Liver (tissue), 9 donors: Measurements from ENCODE around the gene CNOT4. TPM values are rescaled to one million over a fixed set of nuclear protein-coding genes. Genes with fewer than 3 reads are reported as not detected.

Source experiments
- DNase-seq: peaks from one replicate; pipeline ENCODE4 v3.0.0-alpha.2; 2017; ENCODE audit warnings: low spot score
- H3K27ac ChIP-seq, 2 donors: one replicate each; pipeline ENCODE4 v1.7.0; 2013; ENCODE audit warnings: inconsistent platforms in 2 of 2, low read length in 2 of 2, control low read depth in 1 of 2, low read depth in 1 of 2, mild to moderate bottlenecking in 1 of 2
- H3K27me3 ChIP-seq, 4 donors: one replicate each; pipeline versions ENCODE4 v1.6.1 to v1.7.0; 2013; ENCODE audit warnings: low read length in 3 of 4, inconsistent platforms in 1 of 4, mild to moderate bottlenecking in 1 of 4, moderate library complexity in 1 of 4; ENCODE audit not compliant: control insufficient read depth in 4 of 4, insufficient read depth in 4 of 4
- H3K36me3 ChIP-seq, 4 donors: one replicate each; pipeline versions ENCODE4 v1.6.1 to v1.7.0; 2013; ENCODE audit warnings: low read length in 3 of 4, mild to moderate bottlenecking in 3 of 4, low read depth in 1 of 4, moderate library complexity in 1 of 4; ENCODE audit not compliant: control insufficient read depth in 4 of 4, insufficient read depth in 3 of 4
- H3K4me1 ChIP-seq, 4 donors: one replicate each; pipeline versions ENCODE4 v1.6.1 to v1.7.0; 2013; ENCODE audit warnings: low read length in 3 of 4, mild to moderate bottlenecking in 3 of 4, moderate library complexity in 1 of 4; ENCODE audit not compliant: control insufficient read depth in 4 of 4, insufficient read depth in 4 of 4
- H3K4me3 ChIP-seq, 3 donors: one replicate each; pipeline versions ENCODE4 v1.6.1 to v1.7.0; 2013; ENCODE audit warnings: low read length in 3 of 3, control low read depth in 1 of 3, low read depth in 1 of 3, mild to moderate bottlenecking in 1 of 3
- H3K9ac ChIP-seq, 2 donors: one replicate each; pipeline ENCODE4 v1.7.0; 2013; ENCODE audit warnings: low read length in 2 of 2, mild to moderate bottlenecking in 2 of 2, moderate library complexity in 2 of 2, control low read depth in 1 of 2, low read depth in 1 of 2
- H3K9me3 ChIP-seq, 4 donors: one replicate each; pipeline versions ENCODE4 v1.6.1 to v1.7.0; 2013; ENCODE audit warnings: low read length in 3 of 4; ENCODE audit not compliant: control insufficient read depth in 4 of 4
- CTCF ChIP-seq: fragments of 150-350 bp; IDR thresholded peaks from 2 replicates; pipeline ENCODE4 v1.5.1; 2017; ENCODE audit warnings: improper control_type of control experiment, low read depth, low read length; ENCODE audit not compliant: missing input control
- FOXA1 ChIP-seq: IDR thresholded peaks from 2 replicates; pipeline ENCODE4 v1.6.1; 2016; ENCODE audit warnings: antibody characterized with exemption
- FOXA2 ChIP-seq: IDR thresholded peaks from 2 replicates; pipeline ENCODE4 v1.6.1; 2016; ENCODE audit warnings: antibody characterized with exemption
- GABPA ChIP-seq, 2 donors: IDR thresholded peaks in 1 of 2; conservative IDR thresholded peaks in 1 of 2; 2 replicates each; pipeline ENCODE4 v1.6.1; 2016; ENCODE audit warnings: antibody characterized with exemption in 2 of 2, mild to moderate bottlenecking in 1 of 2, moderate library complexity in 1 of 2
- HNF4A ChIP-seq, 2 donors: conservative IDR thresholded peaks; 2 replicates each; pipeline ENCODE4 v1.6.1; 2016; ENCODE audit warnings: antibody characterized with exemption in 2 of 2, mild to moderate bottlenecking in 2 of 2
- HNF4G ChIP-seq: IDR thresholded peaks from 2 replicates; pipeline ENCODE4 v1.6.1; 2016; ENCODE audit warnings: antibody characterized with exemption
- JUND ChIP-seq, 2 donors: IDR thresholded peaks; 2 replicates each; pipeline ENCODE4 v1.6.1; 2016; ENCODE audit warnings: antibody characterized with exemption in 2 of 2
- NR2F2 ChIP-seq: IDR thresholded peaks from 2 replicates; pipeline ENCODE4 v1.6.1; 2016; ENCODE audit warnings: antibody characterized with exemption
- RAD21 ChIP-seq, 2 donors: IDR thresholded peaks; 2 replicates each; pipeline ENCODE4 v1.6.1; 2016; ENCODE audit warnings: antibody characterized with exemption in 2 of 2, mild to moderate bottlenecking in 2 of 2
- RXRA ChIP-seq, 2 donors: IDR thresholded peaks; 2 replicates each; pipeline ENCODE4 v1.6.1; 2017 to 2018; ENCODE audit warnings: antibody characterized with exemption in 2 of 2, mild to moderate bottlenecking in 1 of 2
- SP1 ChIP-seq: IDR thresholded peaks from 2 replicates; pipeline ENCODE4 v1.6.1; 2018; ENCODE audit warnings: antibody characterized with exemption, mild to moderate bottlenecking
- TAF1 ChIP-seq: conservative IDR thresholded peaks from 2 replicates; pipeline ENCODE4 v1.6.1; 2016; ENCODE audit warnings: antibody characterized with exemption, mild to moderate bottlenecking
- YY1 ChIP-seq: IDR thresholded peaks from 2 replicates; pipeline ENCODE4 v1.6.1; 2016; ENCODE audit warnings: antibody characterized with exemption, mild to moderate bottlenecking
- polyA plus RNA-seq, 2 donors: library from polyadenylated mRNA; stranded (reverse) in 1 of 2; unstranded in 1 of 2; fragments of 200-250 nt in 1 of 2; fragments of >200 nt in 1 of 2; fragmentation: Nextera tagmentation in 1 of 2; extraction: Ambion mirVana in 1 of 2; gene quantifications; one replicate each; pipeline versions ENCODE4 v1.2.1 to v1.2.3, GENCODE V29; 2013 to 2015
- total RNA-seq, 2 donors: library from RNA; depleted of rRNA; stranded (reverse); fragments of >200 nt; gene quantifications; one replicate each; pipeline ENCODE4 v1.2.3, GENCODE V29; 2014
- TF ChIP-seq, protein P1 (sequence below): IDR thresholded peaks from 2 replicates; pipeline ENCODE4 v1.6.1; 2016; ENCODE audit warnings: antibody characterized with exemption, mild to moderate bottlenecking
- TF ChIP-seq, protein P2 (sequence below): IDR thresholded peaks from 2 replicates; pipeline ENCODE4 v1.6.1; 2016; ENCODE audit warnings: antibody characterized with exemption
- TF ChIP-seq, protein P3 (sequence below): IDR thresholded peaks from 2 replicates; pipeline ENCODE4 v1.6.1; 2016; ENCODE audit warnings: antibody characterized with exemption
- TF ChIP-seq, protein P4 (sequence below): IDR thresholded peaks from 2 replicates; pipeline ENCODE4 v1.6.1; 2016; ENCODE audit warnings: antibody characterized with exemption
- donor health status: healthy.
- donor health status: healthy.
- donor health status: healthy.
- donor health status: healthy.
- donor health status: healthy.

CNOT4 gene
- total and polyA plus RNA-seq, 4 donors: 3.7 to 11.1 (median 8.6) TPM

DNA sequence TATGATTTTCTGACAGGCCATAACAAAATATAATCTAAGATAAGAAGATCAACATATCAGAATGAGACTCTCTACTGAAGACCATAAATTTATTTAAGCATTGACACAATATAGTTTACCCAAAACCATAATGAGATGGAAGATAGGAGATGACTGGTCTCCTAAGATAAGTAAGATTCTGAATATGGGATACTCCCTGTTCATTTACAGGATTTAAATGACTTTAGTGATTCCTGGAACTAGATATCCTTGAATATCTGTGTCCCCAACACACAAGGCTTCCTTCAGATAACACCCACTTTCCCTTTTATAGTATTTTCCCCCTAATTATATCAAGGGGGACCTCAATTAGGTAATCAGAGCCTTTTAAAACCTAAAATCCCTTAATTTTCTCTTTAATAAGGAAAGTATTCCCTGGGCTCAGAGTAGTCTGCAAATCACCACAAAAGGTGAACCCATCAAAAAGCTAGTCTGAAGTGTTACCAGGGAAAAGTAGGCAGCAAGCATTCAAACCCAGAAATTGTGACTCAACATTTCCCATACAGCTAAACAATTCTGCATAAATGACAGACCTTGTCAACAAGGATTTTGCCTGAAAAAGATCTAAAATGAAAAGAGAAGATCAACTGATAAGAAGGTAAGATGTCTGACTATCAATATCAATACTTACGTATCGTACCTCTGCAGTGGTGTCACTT, 99.9 kb downstream of the CNOT4 start (continued):
- TF ChIP-seq, protein P1, sequence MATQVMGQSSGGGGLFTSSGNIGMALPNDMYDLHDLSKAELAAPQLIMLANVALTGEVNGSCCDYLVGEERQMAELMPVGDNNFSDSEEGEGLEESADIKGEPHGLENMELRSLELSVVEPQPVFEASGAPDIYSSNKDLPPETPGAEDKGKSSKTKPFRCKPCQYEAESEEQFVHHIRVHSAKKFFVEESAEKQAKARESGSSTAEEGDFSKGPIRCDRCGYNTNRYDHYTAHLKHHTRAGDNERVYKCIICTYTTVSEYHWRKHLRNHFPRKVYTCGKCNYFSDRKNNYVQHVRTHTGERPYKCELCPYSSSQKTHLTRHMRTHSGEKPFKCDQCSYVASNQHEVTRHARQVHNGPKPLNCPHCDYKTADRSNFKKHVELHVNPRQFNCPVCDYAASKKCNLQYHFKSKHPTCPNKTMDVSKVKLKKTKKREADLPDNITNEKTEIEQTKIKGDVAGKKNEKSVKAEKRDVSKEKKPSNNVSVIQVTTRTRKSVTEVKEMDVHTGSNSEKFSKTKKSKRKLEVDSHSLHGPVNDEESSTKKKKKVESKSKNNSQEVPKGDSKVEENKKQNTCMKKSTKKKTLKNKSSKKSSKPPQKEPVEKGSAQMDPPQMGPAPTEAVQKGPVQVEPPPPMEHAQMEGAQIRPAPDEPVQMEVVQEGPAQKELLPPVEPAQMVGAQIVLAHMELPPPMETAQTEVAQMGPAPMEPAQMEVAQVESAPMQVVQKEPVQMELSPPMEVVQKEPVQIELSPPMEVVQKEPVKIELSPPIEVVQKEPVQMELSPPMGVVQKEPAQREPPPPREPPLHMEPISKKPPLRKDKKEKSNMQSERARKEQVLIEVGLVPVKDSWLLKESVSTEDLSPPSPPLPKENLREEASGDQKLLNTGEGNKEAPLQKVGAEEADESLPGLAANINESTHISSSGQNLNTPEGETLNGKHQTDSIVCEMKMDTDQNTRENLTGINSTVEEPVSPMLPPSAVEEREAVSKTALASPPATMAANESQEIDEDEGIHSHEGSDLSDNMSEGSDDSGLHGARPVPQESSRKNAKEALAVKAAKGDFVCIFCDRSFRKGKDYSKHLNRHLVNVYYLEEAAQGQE: no peak
- TF ChIP-seq HNF4G: no peak
- TF ChIP-seq FOXA2: no peak

- Histone ChIP-seq H3K4me1 (no peaks in the 10 kb centered on the region), H3K9me3 (no peaks in the 10 kb centered on the region), H3K36me3 (peaks cover 0 to 13% (median 1%) of the 10 kb centered on the region in 4 donors), H3K4me3 (no peak overlapping the region), H3K9ac (no peak overlapping the region), H3K27ac (no peak overlapping the region), H3K27me3 (no peaks in the 10 kb centered on the region)
- DNase-seq: no peak
- TF ChIP-seq GABPA (IDR thresholded peaks at IDR 0.05 in 1 of 2, conservative IDR thresholded peaks at IDR 0.05 in 1 of 2): no peak
- TF ChIP-seq YY1: no peak
- TF ChIP-seq, protein P2, sequence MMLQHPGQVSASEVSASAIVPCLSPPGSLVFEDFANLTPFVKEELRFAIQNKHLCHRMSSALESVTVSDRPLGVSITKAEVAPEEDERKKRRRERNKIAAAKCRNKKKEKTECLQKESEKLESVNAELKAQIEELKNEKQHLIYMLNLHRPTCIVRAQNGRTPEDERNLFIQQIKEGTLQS: no peak
- TF ChIP-seq TAF1: no peak
- TF ChIP-seq CTCF: no peak
- TF ChIP-seq, protein P1: no peak
- TF ChIP-seq HNF4A (conservative IDR thresholded peaks at IDR 0.05): no peak
- TF ChIP-seq RAD21 (IDR thresholded peaks at IDR 0.05): no peak
- TF ChIP-seq JUND (IDR thresholded peaks at IDR 0.05): no peak
- no peak for TF ChIP-seq FOXA2
- TF ChIP-seq HNF4G: no peak
- TF ChIP-seq RXRA (IDR thresholded peaks at IDR 0.05): no peak
- TF ChIP-seq, protein P3, sequence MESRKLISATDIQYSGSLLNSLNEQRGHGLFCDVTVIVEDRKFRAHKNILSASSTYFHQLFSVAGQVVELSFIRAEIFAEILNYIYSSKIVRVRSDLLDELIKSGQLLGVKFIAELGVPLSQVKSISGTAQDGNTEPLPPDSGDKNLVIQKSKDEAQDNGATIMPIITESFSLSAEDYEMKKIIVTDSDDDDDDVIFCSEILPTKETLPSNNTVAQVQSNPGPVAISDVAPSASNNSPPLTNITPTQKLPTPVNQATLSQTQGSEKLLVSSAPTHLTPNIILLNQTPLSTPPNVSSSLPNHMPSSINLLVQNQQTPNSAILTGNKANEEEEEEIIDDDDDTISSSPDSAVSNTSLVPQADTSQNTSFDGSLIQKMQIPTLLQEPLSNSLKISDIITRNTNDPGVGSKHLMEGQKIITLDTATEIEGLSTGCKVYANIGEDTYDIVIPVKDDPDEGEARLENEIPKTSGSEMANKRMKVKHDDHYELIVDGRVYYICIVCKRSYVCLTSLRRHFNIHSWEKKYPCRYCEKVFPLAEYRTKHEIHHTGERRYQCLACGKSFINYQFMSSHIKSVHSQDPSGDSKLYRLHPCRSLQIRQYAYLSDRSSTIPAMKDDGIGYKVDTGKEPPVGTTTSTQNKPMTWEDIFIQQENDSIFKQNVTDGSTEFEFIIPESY: no peak
- TF ChIP-seq, protein P4, sequence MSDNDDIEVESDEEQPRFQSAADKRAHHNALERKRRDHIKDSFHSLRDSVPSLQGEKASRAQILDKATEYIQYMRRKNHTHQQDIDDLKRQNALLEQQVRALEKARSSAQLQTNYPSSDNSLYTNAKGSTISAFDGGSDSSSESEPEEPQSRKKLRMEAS: no peak
- no peak for TF ChIP-seq FOXA1
- no peak for TF ChIP-seq SP1
- TF ChIP-seq NR2F2: no peak
These were observed 102.0 kb downstream of the CNOT4 start for GRCh38 chr7:135407884-135408283.
